IMR-90 (cell line): ENCODE results near the gene MUC5AC. TPM values are rescaled to one million over a fixed set of nuclear protein-coding genes. Genes with fewer than 3 reads are reported as not detected.
A peak's percentile ranks its signal among the peaks of the same experiment; 100 is the strongest.

ENCODE experiments used
- ATAC-seq: fragments of 200-7000 bp; cut with Tn5 transposase; 2 replicates; pipeline ENCODE4 v1.9.1; 2020; ENCODE audit warnings: low read depth, mild to moderate bottlenecking, moderate library complexity
- BruUV-seq: library from RNA; stranded (reverse); fragments of 400-500 nt; replicated peaks from 2 replicates; lab custom pipeline; 2021; lab: Mats Ljungman, UMichigan
- CTCF ChIA-PET: fragments of 300-600 bp; formaldehyde crosslinking; extraction: SDS; loops from one replicate; lab custom pipeline; 2021; ENCODE audit warnings: antibody characterized with exemption; lab: Yijun Ruan, JAX
- POLR2A ChIA-PET: fragments of 300-600 bp; sonication (Branson Sonifier 250); formaldehyde crosslinking; loops from one replicate; lab custom pipeline; 2022; ENCODE audit warnings: antibody characterized with exemption; ENCODE audit not compliant: unreplicated experiment; lab: Charles Lee
- DNase-seq: peaks from one replicate; pipeline ENCODE4 v3.0.0; 2013
- H2AFZ ChIP-seq: replicated peaks from 2 replicates; pipeline ENCODE3; 2013; ENCODE audit warnings: low read length, mild to moderate bottlenecking; ENCODE audit not compliant: poor library complexity
- H2AK5ac ChIP-seq: 2 replicates; pipeline ENCODE4 v1.6.1; 2013; ENCODE audit warnings: low read depth, low read length, inconsistent platforms
- H2AK9ac ChIP-seq: replicated peaks from 2 replicates; pipeline ENCODE3; 2013; ENCODE audit warnings: mild to moderate bottlenecking, low read depth, low read length, moderate library complexity; ENCODE audit not compliant: poor library complexity
- H2BK120ac ChIP-seq: 2 replicates; pipeline ENCODE4 v1.6.1; 2013; ENCODE audit warnings: low read depth, low read length, inconsistent platforms
- H2BK15ac ChIP-seq: 3 replicates; pipeline ENCODE4 v1.6.1; 2013; ENCODE audit warnings: low read depth, low read length, inconsistent platforms
- H2BK20ac ChIP-seq: 2 replicates; pipeline ENCODE4 v1.6.1; 2013; ENCODE audit warnings: low read depth, mild to moderate bottlenecking, inconsistent platforms, low read length, moderate library complexity
- H2BK5ac ChIP-seq: 2 replicates; pipeline ENCODE4 v1.6.1; 2013; ENCODE audit warnings: mild to moderate bottlenecking, low read depth, low read length, inconsistent platforms; ENCODE audit not compliant: poor library complexity, severe bottlenecking
- H3K14ac ChIP-seq: replicated peaks from 2 replicates; pipeline ENCODE4 v1.6.1; 2013; ENCODE audit warnings: low read depth, low read length, inconsistent platforms
- H3K18ac ChIP-seq: 2 replicates; pipeline ENCODE4 v1.6.1; 2013; ENCODE audit warnings: low read depth, low read length, control low read depth
- H3K23ac ChIP-seq: 2 replicates; pipeline ENCODE4 v1.6.1; 2013; ENCODE audit warnings: low read depth, low read length, inconsistent platforms
- H3K27ac ChIP-seq: 2 replicates; pipeline ENCODE4 v1.5.1; 2013; ENCODE audit warnings: mild to moderate bottlenecking, control low read depth, low read length; ENCODE audit not compliant: insufficient read depth
- H3K27me3 ChIP-seq: 2 replicates; pipeline ENCODE4 v1.6.1; 2013; ENCODE audit warnings: low read length; ENCODE audit not compliant: control insufficient read depth, insufficient read depth
- H3K36me3 ChIP-seq: 2 replicates; pipeline ENCODE4 v1.6.1; 2013; ENCODE audit warnings: low read length, mixed read lengths; ENCODE audit not compliant: control insufficient read depth, insufficient read depth
- H3K4ac ChIP-seq: 2 replicates; pipeline ENCODE4 v1.6.1; 2013; ENCODE audit warnings: low read depth, low read length, inconsistent platforms
- H3K4me1 ChIP-seq: 2 replicates; pipeline ENCODE4 v1.6.1; 2013; ENCODE audit warnings: low read length, mixed read lengths; ENCODE audit not compliant: control insufficient read depth, insufficient read depth
- H3K4me2 ChIP-seq: 2 replicates; pipeline ENCODE4 v1.6.1; 2013; ENCODE audit warnings: low read depth, mild to moderate bottlenecking, control low read depth, low read length, moderate library complexity
- H3K4me3 ChIP-seq: 2 replicates; pipeline ENCODE4 v1.5.1; 2013; ENCODE audit warnings: low read depth, mild to moderate bottlenecking, control low read depth, low read length, moderate library complexity; ENCODE audit not compliant: insufficient read depth
- H3K56ac ChIP-seq: 2 replicates; pipeline ENCODE4 v1.6.1; 2013; ENCODE audit warnings: low read length, inconsistent platforms; ENCODE audit not compliant: insufficient read depth; ENCODE audit errors: extremely low read depth
- H3K79me1 ChIP-seq, 2 experiments: 2 replicates each; pipeline ENCODE4 v1.6.1; 2013; ENCODE audit warnings: low read length in 2 of 2, inconsistent platforms in 1 of 2, low read depth in 1 of 2
- H3K9ac ChIP-seq: 2 replicates; pipeline ENCODE4 v1.6.1; 2013; ENCODE audit warnings: low read depth, low read length, control low read depth
- H3K9me1 ChIP-seq: 2 replicates; pipeline ENCODE4 v1.6.1; 2013; ENCODE audit warnings: low read length, inconsistent platforms; ENCODE audit not compliant: insufficient read depth
- H3K9me3 ChIP-seq: 2 replicates; pipeline ENCODE4 v1.6.1; 2013; ENCODE audit warnings: low read length; ENCODE audit not compliant: control insufficient read depth, insufficient read depth
- H4K20me1 ChIP-seq: 2 replicates; pipeline ENCODE4 v1.6.1; 2013; ENCODE audit warnings: low read length, inconsistent platforms; ENCODE audit not compliant: insufficient read depth
- H4K5ac ChIP-seq: 2 replicates; pipeline ENCODE4 v1.6.1; 2013; ENCODE audit warnings: mild to moderate bottlenecking, low read depth, low read length, control low read depth
- H4K8ac ChIP-seq, 2 experiments: 2 replicates each; pipeline ENCODE4 v1.6.1; 2013; ENCODE audit warnings: low read depth in 2 of 2, low read length in 2 of 2, control low read depth in 1 of 2, inconsistent platforms in 1 of 2
- H4K91ac ChIP-seq: 2 replicates; pipeline ENCODE4 v1.6.1; 2013; ENCODE audit warnings: low read depth, low read length, inconsistent platforms; ENCODE audit not compliant: insufficient read depth
- BHLHE40 ChIP-seq: fragments of 150-350 bp; IDR thresholded peaks from 2 replicates; pipeline ENCODE4 v1.6.1; 2016; ENCODE audit warnings: mild to moderate bottlenecking, low read depth, low read length
- CEBPB ChIP-seq: IDR thresholded peaks from 2 replicates; pipeline ENCODE4 v1.6.1; 2012; ENCODE audit warnings: low read depth, low read length, improper control_type of control experiment
- CHD1 ChIP-seq: IDR thresholded peaks from 2 replicates; pipeline ENCODE4 v1.6.1; 2012; ENCODE audit warnings: low read depth, low read length, improper control_type of control experiment
- CTCF ChIP-seq: conservative IDR thresholded peaks from 2 replicates; pipeline ENCODE4 v1.5.1; 2012; ENCODE audit warnings: mild to moderate bottlenecking, low read depth, low read length, improper control_type of control experiment
- MAFK ChIP-seq: IDR thresholded peaks from 2 replicates; pipeline ENCODE4 v1.6.1; 2012; ENCODE audit warnings: low read depth, low read length, improper control_type of control experiment
- MAZ ChIP-seq: IDR thresholded peaks from 2 replicates; pipeline ENCODE4 v1.6.1; 2012; ENCODE audit warnings: low read depth, mild to moderate bottlenecking, low read length, improper control_type of control experiment, moderate library complexity, borderline replicate concordance
- MXI1 ChIP-seq: IDR thresholded peaks from 2 replicates; pipeline ENCODE4 v1.6.1; 2012; ENCODE audit warnings: low read depth, mild to moderate bottlenecking, low read length, moderate library complexity, borderline replicate concordance
- NFE2L2 ChIP-seq: fragments of 150-350 bp; IDR thresholded peaks from 2 replicates; pipeline ENCODE4 v1.6.1; 2016; ENCODE audit warnings: low read depth, mild to moderate bottlenecking, low read length
- POLR2A ChIP-seq: IDR thresholded peaks from 2 replicates; pipeline ENCODE4 v1.6.1; 2012; ENCODE audit warnings: mild to moderate bottlenecking, low read depth, low read length
- RAD21 ChIP-seq: IDR thresholded peaks from 2 replicates; pipeline ENCODE4 v1.6.1; 2012; ENCODE audit warnings: low read length, improper control_type of control experiment
- RCOR1 ChIP-seq: IDR thresholded peaks from 2 replicates; pipeline ENCODE4 v1.6.1; 2012; ENCODE audit warnings: mild to moderate bottlenecking, low read length, improper control_type of control experiment; ENCODE audit not compliant: insufficient replicate concordance
- RFX5 ChIP-seq: IDR thresholded peaks from 2 replicates; pipeline ENCODE4 v1.8.0; 2012; ENCODE audit warnings: low read depth, mild to moderate bottlenecking, low read length, moderate library complexity
- SMC3 ChIP-seq: fragments of 150-350 bp; IDR thresholded peaks from 2 replicates; pipeline ENCODE4 v1.6.1; 2016; ENCODE audit warnings: low read depth, mild to moderate bottlenecking, antibody characterized with exemption, low read length, moderate library complexity
- USF2 ChIP-seq: fragments of 150-350 bp; IDR thresholded peaks from 2 replicates; pipeline ENCODE4 v1.6.1; 2017; ENCODE audit warnings: mild to moderate bottlenecking, antibody characterized with exemption, low read length, low read depth
- WGBS, 2 experiments: methylation state at CpG; one replicate each; pipeline versions ENCODE4 v1.1.5 to v1.1.7; 2013; ENCODE audit warnings: missing lambda C conversion rate in 2 of 2; ENCODE audit not compliant: insufficient read length in 1 of 2; ENCODE audit errors: extremely low coverage in 2 of 2; 5-methylcytosine and 5-hydroxymethylcytosine counted together
- dilution Hi-C: fragments of 300-500 bp; cut with HindIII; formaldehyde crosslinking; loops from one replicate; pipeline ENCODE4 v1.14.3; 2018; ENCODE audit warnings: low sequenced_read_pairs; ENCODE audit not compliant: unreplicated experiment
- in situ Hi-C: fragments of 300-500 bp; cut with MboI; formaldehyde crosslinking; loops from 3 replicates; pipeline ENCODE4 v1.14.3; 2019; ENCODE audit warnings: low sequenced_read_pairs, inconsistent platforms, mixed read lengths
- intact Hi-C: fragments of 100-400 bp; cut with micrococcal nuclease; formaldehyde crosslinking; loops from 2 replicates; pipeline ENCODE4 v1.10.0; 2022
- polyA plus RNA-seq, 3 experiments: library from polyadenylated mRNA; depleted of rRNA; stranded (reverse); fragments of >200 nt; gene quantifications; 2 replicates each; pipeline ENCODE4 v1.2.3, GENCODE V29; 2012; ENCODE audit warnings: low replicate concordance in 1 of 3
- total RNA-seq: library from RNA; depleted of rRNA; stranded (reverse); fragments of >200 nt; gene quantifications from 2 replicates; pipeline ENCODE4 v1.2.3, GENCODE V29; 2012
- TF ChIP-seq, protein P1 (sequence below): fragments of 150-350 bp; IDR thresholded peaks from 2 replicates; pipeline ENCODE4 v1.6.1; 2016; ENCODE audit warnings: low read depth, mild to moderate bottlenecking, low read length, moderate library complexity, borderline replicate concordance

Gene MUC5AC
- total and polyA plus RNA-seq, 2 of the 4 experiments (the other 2 are of a cell fraction), result 0.02 TPM; not detected in 1

GRCh38 chr11:1127664-1128162 is 30.0 kb upstream of the MUC5AC start:
- Histone ChIP-seq H3K4me3 (no peak overlapping the region), H4K91ac (no peak overlapping the region), H2BK5ac (no peak overlapping the region), H3K23ac (no peak overlapping the region), H3K36me3 (no peaks in the 10 kb centered on the region), H3K4ac (no peak overlapping the region), H4K8ac (no peak overlapping the region), H3K14ac (no peak overlapping the region), H3K4me2 (no peak overlapping the region), H3K18ac (no peak overlapping the region), H2AFZ (peak overlapping the region; percentile 39), H3K9me3 (peaks cover 2% of the 10 kb centered on the region), H3K27ac (no peak overlapping the region), H3K9ac (no peak overlapping the region), H2BK15ac (no peak overlapping the region), H4K5ac (no peak overlapping the region), H3K79me1 (no peaks in the 10 kb centered on the region), H3K56ac (no peak overlapping the region), H2BK120ac (no peak overlapping the region), H2AK9ac (no peak overlapping the region), H2AK5ac (no peak overlapping the region), H2BK20ac (no peak overlapping the region), H3K4me1 (no peaks in the 10 kb centered on the region), H3K9me1 (no peaks in the 10 kb centered on the region), H3K27me3 (peaks cover 16% of the 10 kb centered on the region), H4K20me1 (no peaks in the 10 kb centered on the region)
- TF ChIP-seq RAD21 (no peak), CTCF (no peak), POLR2A (no peak), CHD1 (no peak), RFX5 (no peak), USF2 (no peak), CEBPB (no peak), SMC3 (no peak), MXI1 (no peak), BHLHE40 (no peak), RCOR1 (no peak), NFE2L2 (no peak), MAFK (no peak), MAZ (no peak)
- TF ChIP-seq, protein P1, sequence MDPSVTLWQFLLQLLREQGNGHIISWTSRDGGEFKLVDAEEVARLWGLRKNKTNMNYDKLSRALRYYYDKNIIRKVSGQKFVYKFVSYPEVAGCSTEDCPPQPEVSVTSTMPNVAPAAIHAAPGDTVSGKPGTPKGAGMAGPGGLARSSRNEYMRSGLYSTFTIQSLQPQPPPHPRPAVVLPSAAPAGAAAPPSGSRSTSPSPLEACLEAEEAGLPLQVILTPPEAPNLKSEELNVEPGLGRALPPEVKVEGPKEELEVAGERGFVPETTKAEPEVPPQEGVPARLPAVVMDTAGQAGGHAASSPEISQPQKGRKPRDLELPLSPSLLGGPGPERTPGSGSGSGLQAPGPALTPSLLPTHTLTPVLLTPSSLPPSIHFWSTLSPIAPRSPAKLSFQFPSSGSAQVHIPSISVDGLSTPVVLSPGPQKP, result no peak
- ChIA-PET CTCF (no interaction called here), POLR2A (no interaction called here)
- dilution Hi-C loops (no loop called here), intact Hi-C loops (no loop called here), in situ Hi-C loops (no loop called here)
- DNase-seq, result no peak
- WGBS, 2 experiments, result 60% methylated on average over 5 of the region's 14 CpGs; no CpG with 5 or more reads in 1 of the 2 experiments
- BruUV-seq, result no TSS peak
- ATAC-seq, result no peak
